ENCODE data around the gene DGKH. TPM values are rescaled to one million over a fixed set of nuclear protein-coding genes. Genes with fewer than 3 reads are reported as not detected.

The DGKH gene
- total and polyA plus RNA-seq, 2 donors: 3.4 to 36.4 TPM

DNA sequence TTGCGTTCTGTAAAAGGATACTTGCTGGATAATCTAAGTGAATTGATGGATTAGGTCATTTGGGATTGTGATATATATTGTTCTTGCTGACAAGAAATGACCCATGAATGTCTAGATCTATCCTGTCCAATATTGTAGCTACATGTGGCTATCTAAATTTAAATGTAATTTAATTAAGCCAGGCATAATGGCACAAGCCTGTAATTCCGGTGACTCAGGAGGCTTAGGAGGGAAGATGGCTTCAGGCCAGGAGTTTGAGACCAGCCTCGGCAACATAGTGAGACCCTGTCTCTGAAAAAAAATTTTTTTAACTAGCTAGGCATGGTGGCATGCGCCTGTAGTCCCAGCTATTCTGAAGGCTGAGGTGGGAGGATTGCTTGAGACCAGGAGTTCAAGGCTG, 184.2 kb downstream of the DGKH start:
- 93% methylated on average over 4 of the region's 4 CpGs for WGBS
- H3K27ac ChIP-seq (ENCODE audit: low read depth): no peak overlapping the region
- peaks cover 4% of the 10 kb centered on the region for H3K36me3 ChIP-seq (ENCODE audit: insufficient read depth)
- no peak for DNase-seq (ENCODE audit: extremely low spot score)
- peaks cover 1% of the 10 kb centered on the region for H3K4me1 ChIP-seq (ENCODE audit: insufficient read depth)
- no peak overlapping the region for H3K4me3 ChIP-seq (ENCODE audit: low read depth, low read length)

DNA sequence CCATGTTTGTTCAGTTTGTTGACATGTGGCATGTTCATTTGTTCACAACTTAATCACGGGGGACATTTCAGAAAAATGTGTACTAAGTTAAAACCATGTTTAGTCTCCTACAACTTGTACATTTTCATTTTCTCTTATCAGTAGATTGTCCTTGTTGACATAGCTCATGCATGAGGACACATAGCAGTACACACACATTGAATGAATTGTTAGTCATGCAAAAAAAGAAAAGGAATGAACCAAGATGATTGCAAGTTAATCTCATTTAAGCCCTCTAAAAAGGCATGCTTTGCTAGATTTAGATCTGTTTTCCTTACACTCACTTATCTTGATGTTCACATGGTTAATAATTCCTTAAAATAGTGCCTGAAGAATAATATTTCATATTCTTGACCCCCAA, 185.3 kb downstream of the DGKH start:
- Histone ChIP-seq H3K4me3 (ENCODE audit: low read depth, low read length) (no peak overlapping the region), H3K4me1 (ENCODE audit: insufficient read depth) (peaks cover 1% of the 10 kb centered on the region), H3K27ac (ENCODE audit: low read depth) (no peak overlapping the region), H3K36me3 (ENCODE audit: insufficient read depth) (peaks cover 4% of the 10 kb centered on the region)
- WGBS: 51% methylated on average over 1 of the region's 1 CpG
- no peak for DNase-seq (ENCODE audit: extremely low spot score)

DNA sequence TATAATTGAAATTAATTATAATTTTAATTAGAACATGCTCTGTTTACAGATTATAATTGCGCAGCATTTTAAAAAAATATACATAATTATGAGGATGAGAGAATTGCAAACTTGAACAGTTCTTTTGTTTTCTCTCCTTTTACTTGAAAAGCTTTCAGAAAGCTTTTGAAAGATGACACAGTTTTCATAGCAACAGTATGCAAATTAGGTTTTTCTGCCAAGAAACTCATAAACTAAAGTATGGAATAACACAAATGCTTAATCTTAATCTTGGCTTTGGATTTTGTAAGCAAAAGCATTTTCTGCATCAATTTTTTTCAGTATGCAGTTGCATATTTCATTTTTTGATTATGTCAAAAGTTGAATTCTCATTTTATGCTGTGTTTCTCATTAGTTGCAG, 190.7 kb downstream of the DGKH start:
- Histone ChIP-seq H3K4me3 (ENCODE audit: low read depth, low read length) (no peak overlapping the region), H3K4me1 (ENCODE audit: insufficient read depth) (no peaks in the 10 kb centered on the region), H3K27ac (ENCODE audit: low read depth) (no peak overlapping the region), H3K36me3 (ENCODE audit: insufficient read depth) (peaks cover 2% of the 10 kb centered on the region)
- WGBS: 89% methylated on average over 1 of the region's 1 CpG
- no peak for DNase-seq (ENCODE audit: extremely low spot score)

DNA sequence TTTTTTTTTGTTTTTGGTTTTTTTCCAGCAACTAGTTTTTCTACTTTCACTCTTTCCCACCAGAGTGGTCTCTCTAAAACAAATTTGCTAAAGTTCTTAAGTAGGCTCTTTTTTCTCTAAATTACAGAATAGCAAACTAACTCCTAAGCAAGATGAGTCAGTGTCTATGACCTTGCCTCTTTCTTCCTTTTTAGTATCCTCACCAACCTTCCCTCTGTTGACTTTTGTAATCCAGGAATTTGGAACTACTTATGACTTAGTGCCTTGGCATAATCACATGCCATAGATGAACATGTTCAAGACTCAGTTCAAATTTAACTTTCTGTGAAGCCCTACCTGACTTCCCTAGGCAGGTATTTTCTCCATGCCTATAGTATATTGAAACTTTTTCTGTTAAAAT, 191.2 kb downstream of the DGKH start:
- Histone ChIP-seq H3K4me3 (ENCODE audit: low read depth, low read length) (no peak overlapping the region), H3K4me1 (ENCODE audit: insufficient read depth) (no peaks in the 10 kb centered on the region), H3K27ac (ENCODE audit: low read depth) (no peak overlapping the region), H3K36me3 (ENCODE audit: insufficient read depth) (no peaks in the 10 kb centered on the region)
- DNase-seq (ENCODE audit: extremely low spot score): no peak

DNA sequence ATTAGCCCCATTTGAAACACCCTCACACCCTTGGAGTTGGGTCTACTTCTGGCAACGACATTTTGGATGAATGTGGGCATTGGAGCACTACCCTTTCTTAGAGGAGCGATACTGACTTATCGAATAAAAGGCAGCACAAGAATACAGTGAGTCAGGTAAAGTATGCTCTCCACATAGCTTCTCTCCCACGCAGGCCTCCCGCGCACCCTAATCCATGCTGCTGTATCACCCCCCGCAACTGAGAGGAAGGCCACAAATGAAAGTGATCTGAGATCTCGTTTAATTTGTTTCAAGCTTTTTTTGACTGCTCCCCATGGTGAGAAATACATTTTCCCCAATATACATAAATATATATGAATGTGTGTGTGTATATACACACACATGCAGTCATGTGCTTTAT, 198.1 kb downstream of the DGKH start:
- Histone ChIP-seq H3K36me3 (ENCODE audit: insufficient read depth) (no peaks in the 10 kb centered on the region), H3K4me1 (ENCODE audit: insufficient read depth) (no peaks in the 10 kb centered on the region), H3K4me3 (ENCODE audit: low read depth, low read length) (no peak overlapping the region), H3K27ac (ENCODE audit: low read depth) (no peak overlapping the region)
- WGBS: 94% methylated on average over 8 of the region's 8 CpGs
- DNase-seq (ENCODE audit: extremely low spot score): no peak

DNA sequence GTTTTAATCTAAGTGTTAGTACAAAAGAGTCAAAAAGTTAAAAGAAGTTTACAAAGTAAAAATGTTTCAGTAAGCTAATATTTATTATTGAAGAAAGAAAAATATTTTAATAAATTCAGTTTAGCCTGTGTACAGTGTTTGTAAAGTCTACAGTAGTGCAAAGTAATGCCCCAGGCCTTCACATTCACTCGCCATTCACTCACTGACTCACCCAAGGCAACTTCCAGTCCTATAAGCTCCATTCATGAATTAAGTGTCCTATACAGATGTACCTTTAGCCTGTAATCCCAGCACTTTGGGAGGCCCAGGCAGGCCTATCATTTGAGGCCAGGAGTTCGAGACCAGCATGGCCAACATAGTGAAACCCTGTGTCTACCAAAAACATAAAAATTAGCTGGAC, 199.4 kb downstream of the DGKH start:
- no peak for DNase-seq (ENCODE audit: extremely low spot score)
- Histone ChIP-seq H3K27ac (ENCODE audit: low read depth) (no peak overlapping the region), H3K36me3 (ENCODE audit: insufficient read depth) (no peaks in the 10 kb centered on the region), H3K4me3 (ENCODE audit: low read depth, low read length) (no peak overlapping the region), H3K4me1 (ENCODE audit: insufficient read depth) (no peaks in the 10 kb centered on the region)
- WGBS: 95% methylated on average over 2 of the region's 2 CpGs

DNA sequence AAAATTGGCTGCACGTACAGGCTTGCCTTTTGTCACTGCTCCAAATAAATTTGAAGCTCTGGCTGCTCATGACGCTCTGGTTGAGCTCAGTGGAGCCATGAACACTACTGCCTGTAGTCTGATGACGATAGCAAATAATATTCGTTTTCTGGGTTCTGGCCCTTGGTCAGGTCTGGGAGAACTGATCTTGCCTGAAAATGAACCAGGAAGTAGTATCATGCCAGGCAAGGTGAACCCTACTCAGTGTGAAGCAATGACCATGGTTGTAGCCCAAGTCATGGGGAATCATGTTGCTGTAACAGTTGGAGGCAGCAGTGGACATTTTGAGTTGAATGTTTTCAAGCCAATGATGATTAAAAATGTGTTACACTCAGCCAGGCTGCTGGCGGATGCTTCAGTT, 207.4 kb downstream of the DGKH start:
- H3K4me1 ChIP-seq (ENCODE audit: insufficient read depth): no peaks in the 10 kb centered on the region
- no peak for DNase-seq (ENCODE audit: extremely low spot score)
- WGBS: 54% methylated on average over 5 of the region's 5 CpGs
- H3K4me3 ChIP-seq (ENCODE audit: low read depth, low read length): no peak overlapping the region
- no peak overlapping the region for H3K27ac ChIP-seq (ENCODE audit: low read depth)
- no peaks in the 10 kb centered on the region for H3K36me3 ChIP-seq (ENCODE audit: insufficient read depth)

DNA sequence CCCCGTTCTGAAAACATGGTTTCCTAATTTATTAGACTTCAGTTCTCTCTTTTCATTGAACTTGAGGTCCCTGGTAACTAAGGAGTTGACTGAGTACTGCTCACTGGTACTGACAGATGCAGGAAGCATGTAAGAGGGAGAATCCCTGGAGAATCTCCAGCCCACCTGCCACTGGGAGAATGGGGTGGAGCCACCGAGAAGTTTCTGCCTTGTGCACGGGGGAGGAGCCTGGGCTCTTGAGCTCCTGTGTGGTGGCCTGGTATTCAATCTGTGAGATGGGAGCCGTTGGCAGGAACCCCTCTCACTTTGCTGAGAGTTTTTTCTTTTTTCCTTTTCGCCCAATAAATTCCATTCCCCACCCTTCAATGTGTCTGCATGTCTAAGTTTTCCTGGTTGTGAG, 210.3 kb downstream of the DGKH start:
- no peaks in the 10 kb centered on the region for H3K4me1 ChIP-seq (ENCODE audit: insufficient read depth)
- no peak overlapping the region for H3K27ac ChIP-seq (ENCODE audit: low read depth)
- H3K36me3 ChIP-seq (ENCODE audit: insufficient read depth): no peaks in the 10 kb centered on the region
- H3K4me3 ChIP-seq (ENCODE audit: low read depth, low read length): no peak overlapping the region
- 71% methylated on average over 5 of the region's 5 CpGs for WGBS
- no peak for DNase-seq (ENCODE audit: extremely low spot score)

DNA sequence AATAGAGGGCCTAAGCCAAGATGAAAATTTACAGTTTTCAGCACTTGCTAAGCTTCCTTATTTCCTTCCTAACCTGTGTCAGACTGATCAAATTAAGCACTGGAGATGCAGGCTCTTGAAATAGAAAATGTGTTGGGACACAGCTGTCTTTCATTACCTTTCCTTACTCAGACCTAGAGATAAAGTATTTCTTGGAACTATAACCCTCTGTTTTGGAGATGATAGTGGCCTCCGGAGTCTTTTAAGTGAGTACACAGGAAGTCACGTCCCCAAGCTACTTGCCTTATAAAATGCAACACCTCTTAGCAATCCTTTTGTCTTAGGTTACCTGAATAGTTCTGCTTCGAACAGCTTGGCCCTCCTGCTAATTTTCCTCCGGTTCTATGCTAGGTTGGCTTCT, 211.1 kb downstream of the DGKH start:
- Histone ChIP-seq H3K4me1 (ENCODE audit: insufficient read depth) (no peaks in the 10 kb centered on the region), H3K27ac (ENCODE audit: low read depth) (no peak overlapping the region), H3K4me3 (ENCODE audit: low read depth, low read length) (no peak overlapping the region), H3K36me3 (ENCODE audit: insufficient read depth) (no peaks in the 10 kb centered on the region)
- no peak for DNase-seq (ENCODE audit: extremely low spot score)
- WGBS: 62% methylated on average over 4 of the region's 4 CpGs

DNA sequence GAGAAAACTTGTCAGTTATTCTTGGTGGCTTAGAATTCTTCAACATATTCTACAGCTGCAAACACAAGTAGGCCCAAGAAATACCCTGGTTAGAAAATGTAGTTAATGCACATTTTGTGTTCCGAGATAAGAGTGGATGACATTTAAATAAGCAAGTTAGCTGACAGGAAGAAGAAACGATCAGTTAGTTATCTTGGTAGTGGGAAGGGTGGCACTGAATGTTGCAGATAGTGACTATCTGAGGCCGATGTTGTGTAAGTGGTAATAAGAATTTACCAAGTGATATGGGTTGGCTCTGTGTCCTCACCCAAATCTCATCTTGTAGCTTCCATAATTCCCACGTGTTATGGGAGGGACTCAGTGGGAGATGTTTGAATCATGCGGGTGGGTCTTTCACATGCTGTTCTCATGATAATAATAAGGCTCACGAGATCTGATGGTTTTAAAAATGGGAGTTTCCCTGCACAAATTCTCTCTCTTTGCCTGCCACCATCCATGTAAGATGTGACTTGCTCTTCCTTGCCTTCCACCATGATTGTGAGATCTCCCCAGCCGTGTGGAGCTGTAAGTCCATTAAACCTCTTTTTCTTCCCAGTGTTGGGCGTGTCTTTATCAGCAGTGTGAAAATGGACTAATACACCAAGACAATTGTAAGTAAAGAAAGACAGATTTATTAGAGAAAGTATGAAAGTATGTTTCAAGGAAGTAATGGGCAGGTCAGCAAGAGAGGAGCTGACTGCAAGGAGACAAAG, 212.6 kb downstream of the DGKH start:
- 94% methylated on average over 8 of the region's 8 CpGs for WGBS
- no peaks in the 10 kb centered on the region for H3K36me3 ChIP-seq (ENCODE audit: insufficient read depth)
- H3K4me1 ChIP-seq (ENCODE audit: insufficient read depth): no peaks in the 10 kb centered on the region
- DNase-seq (ENCODE audit: extremely low spot score): no peak
- H3K27ac ChIP-seq (ENCODE audit: low read depth): no peak overlapping the region
- H3K4me3 ChIP-seq (ENCODE audit: low read depth, low read length): no peak overlapping the region

DNA sequence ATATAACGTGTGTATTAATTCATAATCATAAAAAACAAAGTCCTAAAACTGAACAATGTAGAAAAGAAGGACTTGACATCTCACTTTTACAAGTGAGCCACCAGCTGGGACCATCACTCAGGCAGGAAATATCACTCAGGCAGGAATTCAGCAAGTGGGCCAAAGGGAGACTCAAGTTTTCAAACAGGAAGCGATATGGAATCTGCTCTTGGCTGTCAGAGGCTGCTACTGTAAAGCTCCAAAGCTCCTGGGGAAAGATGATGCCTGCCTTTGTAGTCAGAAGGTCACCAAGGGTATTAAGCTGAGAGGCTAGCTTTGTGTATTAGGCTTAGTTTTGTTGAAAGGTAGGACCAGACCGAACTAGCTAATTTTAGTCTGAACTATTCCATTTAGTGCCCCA, 218.0 kb downstream of the DGKH start:
- no peak for DNase-seq (ENCODE audit: extremely low spot score)
- Histone ChIP-seq H3K4me3 (ENCODE audit: low read depth, low read length) (no peak overlapping the region), H3K27ac (ENCODE audit: low read depth) (no peak overlapping the region), H3K36me3 (ENCODE audit: insufficient read depth) (no peaks in the 10 kb centered on the region), H3K4me1 (ENCODE audit: insufficient read depth) (no peaks in the 10 kb centered on the region)
- WGBS: 29% methylated on average over 3 of the region's 3 CpGs

DNA sequence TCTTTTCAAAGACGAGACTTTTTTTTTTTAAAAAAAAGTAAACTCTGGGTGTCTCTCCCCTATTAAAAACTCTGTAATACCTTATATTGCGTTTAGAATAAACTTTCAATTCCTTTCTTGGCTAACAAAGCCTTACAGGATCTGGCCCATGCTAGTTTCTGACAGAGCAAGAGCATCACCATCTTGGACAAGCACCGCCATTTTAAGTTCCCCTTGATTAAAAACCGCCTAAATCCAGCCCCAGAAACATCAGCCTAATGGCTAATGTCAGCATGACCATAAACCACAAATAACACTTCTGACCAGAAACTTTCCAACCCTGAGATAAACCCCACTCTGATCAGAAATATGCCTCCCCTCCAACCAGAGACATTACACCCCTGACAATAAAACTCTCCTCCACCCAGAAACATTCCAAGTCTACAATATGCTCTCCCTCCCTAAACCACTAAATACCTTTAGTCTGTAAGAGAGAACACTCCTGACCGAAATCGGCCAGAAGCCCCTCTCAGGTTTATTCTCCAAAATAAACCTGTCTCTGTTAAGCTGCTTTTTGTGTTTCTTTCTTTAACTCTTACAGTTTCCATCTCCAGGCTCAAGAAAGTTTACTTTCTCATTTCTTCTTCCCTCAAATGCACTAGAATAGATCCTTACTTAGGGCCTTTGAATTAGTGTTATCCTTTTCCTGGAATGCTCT, 221.9 kb downstream of the DGKH start:
- Histone ChIP-seq H3K27ac (ENCODE audit: low read depth) (no peak overlapping the region), H3K4me3 (ENCODE audit: low read depth, low read length) (no peak overlapping the region), H3K4me1 (ENCODE audit: insufficient read depth) (no peaks in the 10 kb centered on the region), H3K36me3 (ENCODE audit: insufficient read depth) (no peaks in the 10 kb centered on the region)
- 88% methylated on average over 6 of the region's 6 CpGs for whole genome bisulfite sequencing
- no peak for DNase-seq (ENCODE audit: extremely low spot score)

DNA sequence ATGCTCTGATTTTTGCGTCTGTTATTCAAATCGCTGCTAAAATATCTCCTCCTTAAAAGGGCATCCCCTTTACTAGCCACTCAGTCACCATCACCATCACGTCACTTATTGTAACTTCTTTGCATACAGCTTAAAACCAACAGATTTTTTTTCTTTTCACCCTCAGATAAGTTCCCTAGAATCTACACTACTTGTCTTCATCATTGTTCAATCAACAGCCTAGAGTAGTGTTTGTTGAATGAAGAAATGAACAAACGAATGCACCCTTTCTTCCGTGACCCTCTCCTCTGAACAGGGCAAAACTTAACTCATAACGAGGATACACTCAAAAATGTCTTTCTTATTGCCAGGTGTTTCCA, 222.4 kb downstream of the DGKH start:
- WGBS: 83% methylated on average over 6 of the region's 6 CpGs
- Histone ChIP-seq H3K4me3 (ENCODE audit: low read depth, low read length) (peak overlapping the region; percentile 86), H3K27ac (ENCODE audit: low read depth) (no peak overlapping the region), H3K36me3 (ENCODE audit: insufficient read depth) (no peaks in the 10 kb centered on the region), H3K4me1 (ENCODE audit: insufficient read depth) (no peaks in the 10 kb centered on the region)
- no peak for DNase-seq (ENCODE audit: extremely low spot score)

DNA sequence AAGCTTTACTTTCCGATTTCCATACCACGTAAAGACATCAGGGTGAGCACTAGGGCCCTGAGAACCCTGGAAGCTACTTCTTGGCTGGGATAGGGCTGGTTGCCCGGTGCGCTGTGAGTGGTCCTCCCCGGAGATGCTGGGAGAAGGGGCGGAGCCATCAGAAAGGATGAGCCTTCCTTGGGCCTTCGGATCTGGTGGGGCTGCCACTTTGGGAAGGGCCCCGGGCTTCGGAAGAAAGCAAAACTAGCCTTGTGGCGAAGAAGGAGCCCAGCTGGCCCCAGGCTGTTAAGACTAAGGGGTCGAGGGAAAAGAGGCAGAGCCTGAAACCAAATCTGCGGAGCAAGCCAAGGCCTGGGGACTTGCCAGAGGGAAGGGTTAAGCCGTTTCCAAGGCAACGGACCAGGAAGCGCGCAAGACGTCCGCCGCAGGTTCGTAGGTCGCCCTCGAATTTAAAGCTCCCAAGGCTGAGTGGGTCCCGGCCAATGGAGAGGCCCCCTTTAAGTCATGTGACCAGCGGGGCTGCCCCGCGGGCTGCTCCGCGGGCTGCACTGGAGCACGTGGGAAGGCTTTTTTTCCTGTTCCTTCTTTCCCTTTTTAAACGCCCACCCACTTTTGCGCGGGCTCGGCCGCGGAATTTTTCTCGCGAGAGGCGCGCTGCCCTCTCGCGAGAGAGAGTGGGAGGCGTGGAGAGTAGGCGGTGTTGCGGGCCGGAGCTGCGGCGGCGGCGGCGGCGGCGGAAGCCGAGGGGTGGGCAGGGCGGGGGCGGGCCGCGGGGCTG, 223.1 kb downstream of the DGKH start:
- Histone ChIP-seq H3K4me1 (ENCODE audit: insufficient read depth) (no peaks in the 10 kb centered on the region), H3K27ac (ENCODE audit: low read depth) (peak overlapping the region; percentile 27), H3K36me3 (ENCODE audit: insufficient read depth) (no peaks in the 10 kb centered on the region), H3K4me3 (ENCODE audit: low read depth, low read length) (peak overlapping the region; percentile 86)
- peak; percentile 92 for DNase-seq (ENCODE audit: extremely low spot score)
- WGBS: 2% methylated on average over 57 of the region's 57 CpGs
